Osteoblast (primary cell): ENCODE data around the gene CAV1. TPM values are rescaled to one million over a fixed set of nuclear protein-coding genes. Genes with fewer than 3 reads are reported as not detected.

Source experiments
- DNase-seq: peaks from one replicate; pipeline ENCODE4 v3.0.0; 2011; ENCODE audit warnings: low spot score, mixed read lengths; ENCODE audit not compliant: insufficient read length; ENCODE audit errors: missing footprints
- H2AFZ ChIP-seq: 2 replicates; pipeline ENCODE4 v1.6.0; 2011; ENCODE audit warnings: mild to moderate bottlenecking, low read length
- H3K27ac ChIP-seq: 2 replicates; pipeline ENCODE4 v1.5.1; 2011; ENCODE audit warnings: mild to moderate bottlenecking, low read depth, low read length, moderate library complexity
- H3K27me3 ChIP-seq: 2 replicates; pipeline ENCODE4 v1.6.0; 2012; ENCODE audit warnings: mild to moderate bottlenecking, control low read depth, inconsistent platforms, low read length, moderate library complexity; ENCODE audit not compliant: insufficient read depth
- H3K36me3 ChIP-seq: 2 replicates; pipeline ENCODE4 v1.5.1; 2011; ENCODE audit warnings: mild to moderate bottlenecking, low read length, control low read depth, moderate library complexity; ENCODE audit not compliant: insufficient read depth
- H3K4me1 ChIP-seq: 2 replicates; pipeline ENCODE4 v1.5.1; 2011; ENCODE audit warnings: mild to moderate bottlenecking, low read length, control low read depth, moderate library complexity; ENCODE audit not compliant: insufficient read depth
- H3K4me2 ChIP-seq: 2 replicates; pipeline ENCODE4 v1.6.0; 2011; ENCODE audit warnings: mild to moderate bottlenecking, low read length; ENCODE audit not compliant: insufficient read depth
- H3K4me3 ChIP-seq: fragments of 200-600 bp; sonication (generic); 3 replicates; pipeline ENCODE4 v1.5.1; 2012; ENCODE audit warnings: mild to moderate bottlenecking, low read length, inconsistent platforms; ENCODE audit not compliant: insufficient read depth
- H3K79me2 ChIP-seq: 2 replicates; pipeline ENCODE4 v1.6.0; 2012; ENCODE audit warnings: mild to moderate bottlenecking, low read length, control low read depth, inconsistent platforms; ENCODE audit not compliant: insufficient read depth
- H3K9me3 ChIP-seq: 2 replicates; pipeline ENCODE4 v1.5.1; 2011; ENCODE audit warnings: low read depth, low read length, control low read depth
- H4K20me1 ChIP-seq: 2 replicates; pipeline ENCODE4 v1.6.0; 2012; ENCODE audit warnings: mild to moderate bottlenecking, low read length, control low read depth; ENCODE audit not compliant: insufficient read depth
- total RNA-seq: library from RNA; depleted of rRNA; stranded (reverse); fragments of >200 nt; gene quantifications from 2 replicates; pipeline ENCODE4 v1.2.3, GENCODE V29; 2012
- TF ChIP-seq, protein P1 (sequence below): IDR thresholded peaks from 2 replicates; pipeline ENCODE4 v1.5.1; 2011; ENCODE audit warnings: mild to moderate bottlenecking, low read depth, low read length, moderate library complexity; ENCODE audit errors: extremely low read depth

CAV1 gene
- total RNA-seq, 1 donor, result 337 TPM

DNA sequence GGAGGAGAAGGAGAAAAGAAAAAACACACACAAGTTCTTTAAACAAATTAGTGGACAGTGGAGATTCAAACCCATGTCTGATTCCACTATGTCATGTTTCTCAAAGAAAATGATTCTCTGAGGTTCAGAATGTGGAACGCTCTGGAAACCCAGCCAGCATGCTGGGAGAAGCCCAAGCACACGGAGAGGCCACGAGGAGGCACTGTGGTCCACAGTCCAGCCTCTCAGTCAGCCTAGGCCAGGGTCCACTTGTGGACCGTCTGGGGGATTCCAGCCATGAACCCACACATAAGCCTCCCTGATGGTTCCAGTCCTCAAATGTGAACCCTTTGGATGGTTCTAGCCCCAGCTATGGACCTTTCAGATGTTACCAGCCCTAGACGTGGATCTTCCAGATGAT, 73.4 kb downstream of the CAV1 start:
- no peaks in the 10 kb centered on the region for H3K27me3 ChIP-seq
- H4K20me1 ChIP-seq, result no peaks in the 10 kb centered on the region
- TF ChIP-seq, protein P1, sequence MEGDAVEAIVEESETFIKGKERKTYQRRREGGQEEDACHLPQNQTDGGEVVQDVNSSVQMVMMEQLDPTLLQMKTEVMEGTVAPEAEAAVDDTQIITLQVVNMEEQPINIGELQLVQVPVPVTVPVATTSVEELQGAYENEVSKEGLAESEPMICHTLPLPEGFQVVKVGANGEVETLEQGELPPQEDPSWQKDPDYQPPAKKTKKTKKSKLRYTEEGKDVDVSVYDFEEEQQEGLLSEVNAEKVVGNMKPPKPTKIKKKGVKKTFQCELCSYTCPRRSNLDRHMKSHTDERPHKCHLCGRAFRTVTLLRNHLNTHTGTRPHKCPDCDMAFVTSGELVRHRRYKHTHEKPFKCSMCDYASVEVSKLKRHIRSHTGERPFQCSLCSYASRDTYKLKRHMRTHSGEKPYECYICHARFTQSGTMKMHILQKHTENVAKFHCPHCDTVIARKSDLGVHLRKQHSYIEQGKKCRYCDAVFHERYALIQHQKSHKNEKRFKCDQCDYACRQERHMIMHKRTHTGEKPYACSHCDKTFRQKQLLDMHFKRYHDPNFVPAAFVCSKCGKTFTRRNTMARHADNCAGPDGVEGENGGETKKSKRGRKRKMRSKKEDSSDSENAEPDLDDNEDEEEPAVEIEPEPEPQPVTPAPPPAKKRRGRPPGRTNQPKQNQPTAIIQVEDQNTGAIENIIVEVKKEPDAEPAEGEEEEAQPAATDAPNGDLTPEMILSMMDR, result peak; percentile 71
- no peaks in the 10 kb centered on the region for H3K4me1 ChIP-seq
- no peaks in the 10 kb centered on the region for H3K79me2 ChIP-seq
- H3K4me3 ChIP-seq, result no peak overlapping the region
- no peak overlapping the region for H3K27ac ChIP-seq
- H3K4me2 ChIP-seq, result no peak overlapping the region
- no peaks in the 10 kb centered on the region for H3K9me3 ChIP-seq
- DNase-seq, result peak; percentile 32
- H2AFZ ChIP-seq, result no peak overlapping the region
- no peaks in the 10 kb centered on the region for H3K36me3 ChIP-seq

- no peak overlapping the region for H3K27ac ChIP-seq
- H3K79me2 ChIP-seq, result no peaks in the 10 kb centered on the region
- no peak overlapping the region for H2AFZ ChIP-seq
- no peaks in the 10 kb centered on the region for H3K27me3 ChIP-seq
- H3K4me2 ChIP-seq, result no peak overlapping the region
- H3K4me1 ChIP-seq, result no peaks in the 10 kb centered on the region
- H3K9me3 ChIP-seq, result no peaks in the 10 kb centered on the region
- TF ChIP-seq, protein P1, result no peak
- H3K36me3 ChIP-seq, result no peaks in the 10 kb centered on the region
- H3K4me3 ChIP-seq, result no peak overlapping the region
- no peak for DNase-seq
- H4K20me1 ChIP-seq, result no peaks in the 10 kb centered on the region
Observed at GRCh38 chr7:116598861-116599260, 74.0 kb downstream of the CAV1 start.

DNA sequence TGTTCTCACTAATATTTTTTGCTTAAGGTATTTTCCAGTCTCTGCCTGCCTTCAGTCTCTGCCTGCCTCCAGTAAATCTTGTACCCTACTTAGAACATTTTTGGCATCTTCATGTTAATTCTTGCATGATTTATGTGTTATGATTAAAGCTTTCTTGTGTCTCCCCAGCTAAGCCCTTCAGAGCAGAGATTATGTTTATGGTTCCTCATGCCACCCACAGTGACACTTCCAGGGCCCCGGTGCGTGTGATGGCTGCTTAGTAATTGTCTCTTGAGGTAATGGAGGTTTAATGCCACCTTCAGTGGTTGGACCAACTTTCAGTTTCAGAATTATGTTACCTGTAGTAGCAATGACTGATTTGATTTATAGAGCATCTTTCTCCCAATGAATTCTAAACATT, 76.6 kb downstream of the CAV1 start:
- TF ChIP-seq, protein P1, result no peak
- H3K36me3 ChIP-seq, result no peaks in the 10 kb centered on the region
- no peak overlapping the region for H3K27ac ChIP-seq
- no peaks in the 10 kb centered on the region for H3K79me2 ChIP-seq
- H3K9me3 ChIP-seq, result no peaks in the 10 kb centered on the region
- no peaks in the 10 kb centered on the region for H3K27me3 ChIP-seq
- DNase-seq, result no peak
- no peak overlapping the region for H3K4me3 ChIP-seq
- H3K4me1 ChIP-seq, result no peaks in the 10 kb centered on the region
- no peaks in the 10 kb centered on the region for H4K20me1 ChIP-seq
- no peak overlapping the region for H3K4me2 ChIP-seq
- no peak overlapping the region for H2AFZ ChIP-seq

DNA sequence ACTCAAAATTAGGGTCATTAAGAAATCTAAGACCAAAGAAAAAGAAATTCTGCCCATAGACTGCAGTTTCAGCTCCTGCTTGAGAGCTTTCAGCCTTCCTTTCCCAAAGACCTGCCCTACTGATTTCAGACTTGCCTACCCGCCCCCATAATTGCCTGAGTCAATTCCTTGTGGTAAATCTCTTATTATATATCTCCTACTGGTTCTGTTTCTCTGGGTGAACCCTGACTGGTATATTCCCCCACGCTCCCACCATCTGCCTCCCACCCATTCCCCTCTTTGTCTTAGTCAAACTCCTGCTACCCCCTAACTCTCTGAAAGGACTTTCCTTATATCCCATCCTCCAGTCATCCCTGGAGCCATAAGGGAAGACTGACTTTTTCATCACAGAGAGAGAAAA, 82.5 kb downstream of the CAV1 start:
- Histone ChIP-seq H3K36me3 (no peaks in the 10 kb centered on the region), H3K9me3 (no peaks in the 10 kb centered on the region), H3K79me2 (no peaks in the 10 kb centered on the region), H2AFZ (no peak overlapping the region), H4K20me1 (no peaks in the 10 kb centered on the region), H3K27ac (no peak overlapping the region), H3K4me1 (peaks cover 4% of the 10 kb centered on the region), H3K4me2 (no peak overlapping the region), H3K27me3 (no peaks in the 10 kb centered on the region), H3K4me3 (no peak overlapping the region)
- DNase-seq, result no peak
- TF ChIP-seq, protein P1, result no peak
